ENCODE measurements around the gene SLC10A3. TPM values are rescaled to one million over a fixed set of nuclear protein-coding genes. Genes with fewer than 3 reads are reported as not detected.

The SLC10A3 gene
- total and polyA plus RNA-seq, 2 of the 8 experiments (the other 6 are each of a cell fraction or from before 2014, with no cell fraction given) = 6.8 to 9.5 TPM

- peaks cover 0 to 37% (median 7%) of the 10 kb centered on the region in 4 experiments; a peak in 6 of 8 replicates for H3K36me3 ChIP-seq (ENCODE audit: control insufficient read depth in 2 of 4, insufficient read depth in 4 of 4, low read length in 3 of 4)
- H2BK15ac ChIP-seq (ENCODE audit: low read length) = no peak overlapping the region
- FAIRE-seq (no peak), DNase-seq (ENCODE audit: low read depth in 1 of 2, low spot score in 2 of 2) (no peak)
- POLR2A ChIA-PET (ENCODE audit: partially characterized antibody) = interaction anchor here (1.3 kb wide), 1 partner anchor 101 kb away, joined by 3 read pairs; no protein-coding TSS in a partner anchor
- no peak overlapping the region for H3K18ac ChIP-seq (ENCODE audit: extremely low read depth, low read length)
- no peaks in the 10 kb centered on the region for H3K79me1 ChIP-seq (ENCODE audit: low read depth, low read length)
- H3K9me3 ChIP-seq (ENCODE audit: insufficient read depth in 2 of 2, low read depth in 1 of 2, low read length in 1 of 2) = no peaks in the 10 kb centered on the region
- H3K4me2 ChIP-seq (ENCODE audit: insufficient read depth in 1 of 2, low read depth in 2 of 2, low read length in 2 of 2) = no peak overlapping the region
- H2BK12ac ChIP-seq (ENCODE audit: low read depth, low read length) = no peak overlapping the region
- H2AK5ac ChIP-seq (ENCODE audit: low read depth, low read length) = no peak overlapping the region
- no peak overlapping the region for H2AFZ ChIP-seq (ENCODE audit: low read length)
- no peak overlapping the region for H3K4me3 ChIP-seq (ENCODE audit: extremely low read depth in 1 of 4, insufficient read depth in 2 of 4, low read depth in 3 of 4, low read length in 4 of 4)
- no peaks in the 10 kb centered on the region for H3K79me2 ChIP-seq (ENCODE audit: control insufficient read depth in 1 of 2, insufficient read depth in 2 of 2, low read length in 2 of 2)
- no peak overlapping the region for H3K9ac ChIP-seq (replicated peaks in 1 of 4; ENCODE audit: extremely low read depth in 1 of 4, low read depth in 3 of 4, low read length in 3 of 4)
- CTCF ChIA-PET (ENCODE audit: partially characterized antibody) = no interaction called here
- H4K8ac ChIP-seq (ENCODE audit: extremely low read depth, insufficient read depth, low read length) = no peak overlapping the region
- no peak overlapping the region for H3K27ac ChIP-seq (ENCODE audit: low read depth, low read length)
- H3K23me2 ChIP-seq (ENCODE audit: low read depth, low read length) = no peaks in the 10 kb centered on the region
- H2BK5ac ChIP-seq (ENCODE audit: low read depth, low read length) = no peak overlapping the region
- H3K4me1 ChIP-seq (replicated peaks in 1 of 4; ENCODE audit: control insufficient read depth in 3 of 4, insufficient read depth in 4 of 4, low read length in 3 of 4) = no peaks in the 10 kb centered on the region
- no peak overlapping the region for H3K4ac ChIP-seq (replicated peaks; ENCODE audit: insufficient read length, low read depth, low read length)
- no CpG with 5 or more reads among the region's 15 CpGs for WGBS, 2 experiments (ENCODE audit: extremely low coverage in 1 of 2, insufficient coverage in 1 of 2, insufficient read length in 1 of 2, insufficient replicate concordance in 2 of 2, low coverage in 1 of 2, low lambda C conversion rate in 2 of 2, missing lambda C conversion rate in 1 of 2)
- H2BK20ac ChIP-seq (ENCODE audit: low read length) = no peak overlapping the region
- H4K20me1 ChIP-seq (replicated peaks in 1 of 2; ENCODE audit: control insufficient read depth in 1 of 2, insufficient read depth in 2 of 2, low read length in 2 of 2) = no peaks in the 10 kb centered on the region
- H2BK120ac ChIP-seq (replicated peaks; ENCODE audit: low read depth, low read length) = no peak overlapping the region
- no peak overlapping the region for H3K23ac ChIP-seq (ENCODE audit: insufficient read length)
- H3K27me3 ChIP-seq (replicated peaks in 1 of 4; ENCODE audit: control insufficient read depth in 3 of 4, extremely low read depth in 1 of 4, insufficient read depth in 3 of 4, low read length in 3 of 4) = no peaks in the 10 kb centered on the region
- H3K14ac ChIP-seq (ENCODE audit: insufficient read length) = no peak overlapping the region
- H4K91ac ChIP-seq (replicated peaks; ENCODE audit: insufficient read length, low read length) = no peak overlapping the region
- H4K5ac ChIP-seq (ENCODE audit: insufficient read length, low read depth, low read length) = no peak overlapping the region
- H3K56ac ChIP-seq (replicated peaks; ENCODE audit: insufficient read length, low read depth, low read length) = no peak overlapping the region
- TF ChIP-seq KDM5A (IDR thresholded peaks at IDR 0.05; ENCODE audit: low read length) (no peak), YY1 (IDR thresholded peaks at IDR 0.05; ENCODE audit: low read depth, low read length) (no peak), SIRT6 (IDR thresholded peaks at IDR 0.05; ENCODE audit: low read length) (no peak), RXRA (IDR thresholded peaks at IDR 0.05; ENCODE audit: insufficient read depth, low read depth, low read length) (no peak), POLR2A (IDR thresholded peaks at IDR 0.05; ENCODE audit: control extremely low read depth in 1 of 2, low read depth in 2 of 2, low read length in 2 of 2) (no peak), GABPA (IDR thresholded peaks at IDR 0.05; ENCODE audit: borderline replicate concordance, insufficient read depth, low read length) (no peak), TAF7 (optimal IDR thresholded peaks at IDR 0.05; ENCODE audit: borderline replicate concordance, low read depth, low read length) (no peak), CEBPB (IDR thresholded peaks at IDR 0.05; ENCODE audit: low read depth, low read length) (no peak), ATF2 (IDR thresholded peaks at IDR 0.05; ENCODE audit: low read length) (no peak)
Observed at GRCh38 chrX:154466907-154467306, 23.5 kb downstream of the SLC10A3 start.

Data from H1 (cell line).